Measurements from ENCODE around the gene ANKZF1.

DNA sequence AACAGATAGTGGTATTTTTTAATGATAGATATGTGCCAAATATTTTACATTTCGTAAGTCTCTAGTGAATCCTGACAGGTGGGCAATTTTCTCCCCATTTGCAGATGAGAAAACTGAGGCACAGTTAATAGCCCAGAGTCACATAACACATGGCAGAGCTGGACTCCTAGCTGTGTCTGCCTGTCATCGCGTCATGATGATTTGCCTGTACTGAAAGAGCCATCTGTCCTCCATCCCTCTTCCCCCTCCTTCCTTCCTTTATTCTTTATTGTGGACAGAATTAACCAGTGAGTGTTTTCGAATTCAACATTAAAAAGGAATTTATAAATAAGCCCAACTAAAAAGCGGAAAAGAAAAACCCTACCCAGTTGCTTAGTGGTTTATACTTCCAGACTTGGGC lies 52.8 kb downstream of the ANKZF1 start:
- TF ChIP-seq EP300 (IDR thresholded peaks at IDR 0.05; ENCODE audit: borderline replicate concordance) (no peak), REST (IDR thresholded peaks at IDR 0.05; ENCODE audit: low read depth) (no peak), EGR1 (IDR thresholded peaks at IDR 0.05) (no peak), TEAD4 (IDR thresholded peaks at IDR 0.05) (no peak), RAD21 (IDR thresholded peaks at IDR 0.05; ENCODE audit: low read depth) (no peak), FOXM1 (IDR thresholded peaks at IDR 0.05; ENCODE audit: borderline replicate concordance, low read depth) (no peak), TAF1 (IDR thresholded peaks at IDR 0.05; ENCODE audit: low read depth) (no peak), YY1 (IDR thresholded peaks at IDR 0.05; ENCODE audit: low read depth) (no peak), USF1 (IDR thresholded peaks at IDR 0.05) (no peak), CREB1 (IDR thresholded peaks at IDR 0.05; ENCODE audit: low read depth) (no peak), NFIC (IDR thresholded peaks at IDR 0.05) (no peak)

Measured in Ishikawa (cell line).